GM18867 (cell line): ENCODE data around the gene SIAH3.
A peak's percentile ranks its signal among the peaks of the same experiment; 100 is the strongest.

Experiments
- ATAC-seq: cut with Tn5 transposase; IDR thresholded peaks from one replicate; pipeline ENCODE4 v1.9.1; 2021; ENCODE audit warnings: mild to moderate bottlenecking, moderate library complexity; ENCODE audit not compliant: unreplicated experiment

The SIAH3 gene

DNA sequence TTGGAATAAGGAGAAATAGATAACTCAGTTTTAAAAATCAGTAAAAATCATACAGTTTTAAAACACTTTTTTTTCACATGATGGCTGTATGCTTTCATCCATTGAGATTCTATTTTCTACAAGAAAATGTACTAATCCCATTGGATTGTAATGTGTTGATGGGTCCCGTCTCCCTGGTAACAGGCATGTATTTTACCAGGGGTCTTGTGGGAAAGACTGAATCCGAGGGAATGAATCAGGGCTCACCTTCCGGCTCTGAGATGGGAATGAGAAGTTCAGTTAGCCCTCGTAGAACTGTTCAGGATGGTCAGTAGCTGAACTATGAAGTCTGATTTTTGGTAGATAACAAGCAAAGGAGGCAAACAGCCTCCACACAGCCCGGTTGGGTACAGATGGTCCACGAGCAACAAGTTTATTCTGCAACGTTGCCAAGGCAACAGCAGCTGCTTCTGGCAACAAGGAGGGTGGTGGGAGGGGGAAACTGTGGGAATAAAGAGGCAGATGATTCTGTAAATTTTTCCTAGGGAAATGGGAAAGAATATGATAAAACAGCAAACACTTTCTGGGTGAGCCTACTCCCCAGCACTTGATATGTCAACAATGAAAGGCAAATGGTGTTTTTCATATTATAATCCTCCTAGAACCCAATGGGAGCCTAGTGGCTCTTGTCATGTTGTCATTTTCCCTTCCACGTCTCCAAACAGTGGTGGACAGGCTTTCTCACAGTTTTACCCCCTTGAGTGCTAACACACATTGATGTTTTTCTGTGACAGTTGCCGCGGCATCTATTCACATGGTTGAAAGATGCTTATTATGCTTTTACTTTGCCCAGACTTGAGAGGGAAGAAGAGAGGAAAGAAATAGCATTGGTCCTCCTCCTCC, 12.4 kb upstream of the SIAH3 start:
- ATAC-seq, result no peak

DNA sequence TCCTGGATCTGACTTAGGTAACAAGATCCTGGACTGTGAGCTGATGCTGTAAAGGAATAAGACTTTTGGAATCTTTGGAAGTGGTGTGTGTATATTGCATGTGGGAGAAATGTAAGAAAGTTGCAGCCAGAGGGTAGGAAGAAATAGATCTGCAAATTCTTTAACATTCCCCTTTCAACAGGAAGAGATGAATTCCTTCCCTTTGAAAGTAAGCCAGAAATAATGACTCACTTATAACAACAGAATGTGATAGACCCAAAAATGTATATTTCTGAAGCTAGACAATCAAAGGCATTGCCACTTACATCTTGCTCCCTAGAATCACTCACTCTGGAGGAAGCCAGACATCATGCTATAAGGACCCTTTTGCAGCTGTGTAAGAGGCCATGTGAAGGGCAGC, 9.8 kb upstream of the SIAH3 start:
- ATAC-seq, result no peak

DNA sequence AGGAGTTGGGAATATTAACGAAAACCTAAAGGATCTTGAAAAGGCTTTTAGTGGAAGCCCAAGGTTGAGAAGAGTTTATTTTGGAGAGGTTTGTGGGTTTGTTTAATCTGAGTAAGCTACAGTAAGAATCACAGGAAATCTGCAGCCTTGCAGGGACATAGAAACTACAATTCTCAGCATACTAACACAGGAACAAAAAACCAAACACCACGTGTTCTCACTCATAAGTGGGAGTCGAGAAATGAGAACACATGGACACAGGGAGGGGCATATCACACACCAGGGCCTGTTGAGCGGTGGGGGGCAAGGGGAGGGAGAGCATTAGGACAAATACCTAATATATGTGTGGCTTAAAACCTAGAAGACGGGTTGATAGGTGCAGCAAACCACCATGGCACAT, 8.7 kb upstream of the SIAH3 start:
- no peak for ATAC-seq

DNA sequence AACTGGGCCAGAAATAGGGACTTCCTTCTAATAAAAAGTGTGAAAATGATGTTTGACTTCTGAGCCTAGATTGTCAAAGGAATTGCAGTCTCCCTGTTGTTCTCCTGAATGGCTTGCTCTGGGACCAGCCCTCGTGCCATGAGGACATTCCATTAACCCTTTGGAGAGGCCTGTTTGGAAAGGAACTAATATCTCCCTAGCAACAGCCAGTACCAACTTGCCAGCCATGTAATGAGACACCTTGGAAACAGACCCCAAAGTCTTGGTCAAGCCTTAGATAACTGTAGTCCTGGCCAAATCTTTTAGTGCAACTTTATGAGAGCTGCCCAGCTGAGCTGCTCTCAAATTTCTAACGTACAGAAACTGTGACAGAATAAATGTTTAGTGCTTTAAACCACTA, 8.2 kb upstream of the SIAH3 start:
- no peak for ATAC-seq

DNA sequence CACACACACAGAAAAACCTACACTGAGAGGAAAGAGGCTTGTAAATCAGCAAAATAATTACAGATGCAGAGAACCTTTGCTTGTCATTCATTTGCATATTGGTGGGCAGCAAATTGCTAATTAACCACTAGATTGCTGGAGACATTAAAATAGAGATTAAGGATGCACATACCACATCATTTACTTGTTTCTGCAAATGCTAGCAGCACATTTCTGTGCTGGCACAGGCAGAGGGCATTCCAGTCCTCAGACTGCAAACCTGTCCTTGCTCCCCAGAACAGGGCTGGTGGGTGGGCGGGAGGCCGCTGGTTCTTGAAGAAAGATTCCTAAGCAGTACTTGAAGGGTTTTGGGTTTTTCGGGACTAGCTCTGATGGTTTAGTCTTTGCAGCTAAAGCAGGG, 941 bp upstream of the SIAH3 start:
- no peak for ATAC-seq

DNA sequence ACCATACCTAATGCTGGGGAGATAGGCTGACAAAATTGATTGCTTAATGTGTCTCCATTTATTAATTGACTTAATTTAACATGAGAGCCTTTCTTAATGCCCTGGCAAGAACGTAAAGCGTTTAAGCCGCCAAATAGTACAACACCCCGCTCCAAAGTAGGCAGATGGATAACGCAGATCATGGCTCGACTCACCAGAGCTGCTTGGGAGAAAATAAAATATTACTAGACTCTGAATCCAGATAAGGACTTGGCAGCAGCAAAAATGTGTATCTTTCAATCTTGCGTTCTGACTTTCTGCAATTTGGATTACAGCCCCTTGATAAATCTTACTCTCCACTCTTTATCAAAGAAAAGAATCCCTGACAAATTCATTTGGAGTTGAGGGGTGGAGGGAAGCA, 403 bp upstream of the SIAH3 start:
- ATAC-seq, result no peak

DNA sequence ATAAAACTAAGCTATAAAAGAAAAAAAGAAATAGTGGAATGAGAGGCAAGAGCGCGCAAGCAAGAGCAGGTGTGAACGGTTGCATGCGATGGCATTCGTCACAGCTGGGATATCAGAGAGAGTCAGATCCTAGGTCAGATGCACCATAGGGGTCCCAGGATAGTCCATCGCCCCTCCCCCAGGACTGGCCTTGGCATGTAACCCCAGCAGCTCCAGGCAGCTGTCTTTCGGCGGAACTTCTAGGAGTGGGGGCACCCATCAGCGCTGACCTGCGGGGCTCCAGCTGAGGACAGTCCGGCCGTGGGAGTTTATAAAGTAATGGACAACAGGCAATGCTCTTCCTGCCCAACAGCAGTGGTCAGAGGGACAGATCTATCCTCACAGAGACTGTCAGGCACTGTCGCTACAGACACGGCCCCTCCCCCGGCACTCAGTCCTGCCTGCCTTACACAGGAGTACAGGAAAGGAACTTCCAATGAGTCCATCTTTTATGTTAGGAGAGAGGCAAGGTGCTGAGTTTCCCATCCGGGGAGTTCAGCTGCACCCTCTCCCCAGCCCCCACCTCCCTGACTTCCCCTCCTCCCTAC, 1.4 kb downstream of the SIAH3 start:
- no peak for ATAC-seq

DNA sequence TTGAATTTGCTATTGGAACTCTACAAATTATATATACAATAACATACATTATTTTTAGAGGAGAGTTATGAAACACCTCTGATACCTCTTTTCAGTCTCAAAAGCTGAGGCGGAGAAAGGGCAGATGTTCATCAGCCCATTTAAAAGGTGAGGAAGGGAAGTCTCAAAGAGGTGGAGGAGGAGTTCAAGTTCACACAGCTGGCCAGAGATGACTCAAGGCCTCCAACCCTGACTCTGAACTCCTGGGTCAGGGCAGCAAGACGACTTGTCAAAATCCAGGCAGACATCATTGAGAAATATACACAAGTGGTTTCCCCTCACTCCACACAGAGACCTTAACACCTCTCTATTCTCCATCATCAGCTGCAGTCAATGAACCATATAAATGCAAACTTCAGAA, 2.1 kb downstream of the SIAH3 start:
- no peak for ATAC-seq

DNA sequence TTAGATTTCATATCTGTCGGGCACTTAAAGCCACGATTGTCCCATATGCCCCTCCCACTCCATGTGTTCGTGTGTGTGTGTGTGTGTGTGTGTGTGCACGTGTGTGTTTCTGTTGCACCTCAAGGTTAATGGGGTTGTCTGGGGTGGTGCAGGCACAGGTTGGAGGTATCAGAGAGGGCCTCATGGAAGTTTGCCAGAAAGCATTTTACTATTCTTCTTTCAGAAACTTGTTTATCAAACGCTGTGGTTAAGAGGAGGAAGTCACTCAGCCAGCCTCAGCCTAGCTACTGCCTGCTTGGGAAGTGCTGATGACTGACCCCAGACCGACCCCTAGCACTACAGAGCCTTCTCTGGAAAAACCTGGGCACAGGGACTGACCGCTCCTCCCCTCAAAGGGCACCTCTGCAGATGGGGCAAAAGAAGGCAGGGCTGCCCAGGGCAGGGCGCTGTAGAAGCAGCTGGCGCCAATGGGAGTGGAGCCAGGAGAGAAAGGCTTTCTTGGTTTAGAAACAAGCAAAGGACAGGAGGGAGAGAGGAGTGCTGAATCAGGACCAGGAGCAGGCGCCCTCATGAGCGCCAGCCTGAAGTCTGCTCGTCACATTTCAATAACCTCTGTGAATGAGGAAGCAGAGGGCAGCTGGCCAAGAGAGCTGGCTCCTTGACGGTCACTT, 3.9 kb downstream of the SIAH3 start:
- peak; percentile 59 for ATAC-seq

DNA sequence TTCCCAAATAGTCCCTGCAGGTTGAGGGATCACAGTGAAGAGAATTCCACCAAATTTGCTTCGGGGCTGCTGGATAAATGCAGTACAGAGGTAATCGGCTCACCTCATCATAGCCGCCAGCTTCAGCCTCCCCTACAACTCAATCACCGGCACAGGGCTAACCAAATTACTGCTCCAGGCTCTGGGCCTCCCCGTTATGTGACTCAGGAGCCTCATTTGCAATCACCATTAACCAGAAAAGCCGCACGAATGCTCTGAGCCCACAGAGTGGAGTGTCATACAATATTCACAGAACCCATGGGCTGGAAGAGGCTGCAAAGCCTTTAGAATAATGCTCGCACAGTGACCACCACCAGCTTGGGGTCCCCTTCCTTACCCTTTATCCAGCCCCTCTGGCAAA, 4.9 kb downstream of the SIAH3 start:
- no peak for ATAC-seq

DNA sequence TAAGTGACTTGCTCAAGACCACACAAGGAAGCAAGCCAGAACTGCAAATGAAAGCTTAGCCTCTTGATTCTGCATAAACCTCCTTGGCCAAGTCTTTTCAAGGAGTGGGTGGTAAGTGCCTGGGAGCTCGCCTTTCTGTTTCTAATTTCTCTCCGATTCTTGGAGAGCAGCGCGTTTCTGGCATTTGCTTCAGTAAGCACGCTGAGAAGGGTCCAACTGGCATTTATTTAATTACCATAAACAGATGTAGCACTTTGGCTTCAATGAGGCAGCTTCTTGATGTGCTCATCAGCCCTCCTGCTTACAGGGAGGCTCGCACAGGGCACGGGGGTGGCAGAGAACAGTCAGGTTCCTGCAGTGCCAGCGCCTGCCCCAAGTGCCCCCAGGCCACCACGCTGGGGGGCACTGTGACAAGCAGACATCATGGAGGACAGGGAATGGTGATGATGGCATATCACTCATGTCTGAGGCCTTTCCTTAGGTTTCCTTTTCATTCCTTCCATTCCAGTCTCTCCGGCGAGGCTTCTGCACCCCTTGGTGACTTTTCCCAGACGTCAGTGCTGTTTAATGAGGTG, 13.3 kb downstream of the SIAH3 start:
- no peak for ATAC-seq

DNA sequence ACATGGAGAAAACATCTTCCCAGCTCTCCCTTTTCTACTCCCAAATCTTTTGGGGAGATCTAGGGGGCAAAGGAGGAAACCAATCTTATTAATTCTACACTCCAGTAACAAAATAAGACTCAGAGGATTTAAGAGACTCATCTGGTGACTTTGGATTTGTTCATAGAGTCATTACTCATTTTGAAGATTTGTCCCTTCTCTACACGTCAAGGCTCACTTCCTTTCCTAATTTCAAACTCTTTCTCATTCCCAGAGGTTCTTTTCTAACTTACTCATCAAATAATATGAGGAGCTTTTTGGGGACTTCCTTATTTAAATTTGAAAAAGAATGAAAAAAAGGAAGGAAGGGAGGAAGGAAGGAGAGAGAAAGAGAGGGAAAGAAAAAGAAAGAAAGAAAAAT, 14.4 kb downstream of the SIAH3 start:
- no peak for ATAC-seq

DNA sequence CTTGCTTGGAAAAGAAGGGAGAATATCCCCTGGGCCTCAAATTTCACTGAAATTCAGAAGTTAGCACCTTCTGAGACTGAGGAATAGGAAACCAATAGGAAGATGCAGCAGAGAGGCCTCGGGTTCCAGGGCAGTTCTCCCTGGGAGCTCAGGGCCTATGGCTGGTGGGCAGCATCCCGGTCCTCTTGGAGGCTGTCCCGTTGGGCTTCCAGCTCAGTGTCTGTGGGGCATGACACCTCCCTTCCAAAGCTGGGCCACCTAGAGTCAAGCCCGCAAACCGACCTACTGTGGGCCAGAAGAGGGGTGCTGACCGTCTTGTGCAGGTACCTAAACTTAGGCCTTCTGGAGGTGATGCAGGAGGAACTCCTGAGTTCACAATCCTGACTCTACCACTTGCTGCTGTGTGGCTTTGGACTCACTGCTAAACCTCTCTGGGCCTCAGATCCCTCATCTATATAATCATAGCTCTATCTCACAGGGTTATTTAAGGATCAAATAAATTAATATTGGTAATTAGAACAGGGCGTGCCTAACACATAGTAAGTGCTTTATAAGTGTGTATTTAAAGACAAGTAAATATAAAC, 17.1 kb downstream of the SIAH3 start:
- ATAC-seq, result no peak

DNA sequence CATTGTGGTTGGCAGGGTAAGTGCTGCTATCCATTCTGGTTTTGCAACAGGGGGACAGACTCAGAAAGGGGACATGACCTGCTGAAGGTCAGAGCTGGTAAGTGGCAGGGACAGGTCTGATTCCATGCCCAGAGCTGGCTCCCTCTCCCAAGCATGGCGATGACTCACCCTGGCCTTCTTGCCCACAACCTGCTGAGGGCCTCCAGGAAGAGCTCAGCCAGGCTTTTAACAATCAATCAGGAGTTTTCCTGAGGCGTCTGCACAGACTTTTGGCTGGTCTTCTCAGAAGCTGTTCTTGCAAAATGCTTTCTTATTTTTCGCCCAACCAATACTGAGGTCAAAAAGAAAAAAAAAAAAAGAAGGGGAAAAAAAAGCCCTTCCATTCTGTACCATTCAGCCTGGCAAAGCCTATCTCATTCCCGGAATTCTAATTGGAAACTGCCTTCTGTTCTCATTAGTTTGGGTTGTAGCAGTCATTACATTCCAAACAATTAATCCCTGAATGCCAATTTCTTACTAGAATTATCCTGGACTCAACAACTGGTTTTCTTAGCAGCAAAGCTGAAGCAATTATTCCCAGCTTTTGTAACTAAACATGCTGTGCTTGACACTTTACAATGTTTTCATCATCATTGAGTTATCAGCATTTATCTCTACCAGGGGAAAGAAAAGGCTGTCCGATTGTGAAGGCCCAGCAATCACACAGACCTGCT, 17.7 kb downstream of the SIAH3 start:
- no peak for ATAC-seq

DNA sequence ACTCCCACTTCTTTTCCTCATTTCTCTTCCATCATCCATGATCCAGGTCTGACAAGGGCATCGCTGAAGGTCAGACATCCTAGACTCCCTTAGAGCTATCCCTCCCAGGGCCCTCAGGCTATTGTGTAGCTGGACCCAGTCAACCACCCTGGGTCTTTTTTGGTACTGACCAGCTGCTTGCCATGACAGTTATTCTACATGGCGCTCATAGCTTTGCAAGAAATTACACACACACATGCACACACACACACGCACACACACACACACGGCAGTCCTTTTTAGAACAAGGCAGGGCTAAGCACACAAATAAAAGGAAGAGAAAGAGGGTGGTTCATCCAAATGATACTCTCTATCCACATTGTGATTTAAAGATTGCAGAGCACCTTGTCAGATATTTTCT, 18.3 kb downstream of the SIAH3 start:
- no peak for ATAC-seq

DNA sequence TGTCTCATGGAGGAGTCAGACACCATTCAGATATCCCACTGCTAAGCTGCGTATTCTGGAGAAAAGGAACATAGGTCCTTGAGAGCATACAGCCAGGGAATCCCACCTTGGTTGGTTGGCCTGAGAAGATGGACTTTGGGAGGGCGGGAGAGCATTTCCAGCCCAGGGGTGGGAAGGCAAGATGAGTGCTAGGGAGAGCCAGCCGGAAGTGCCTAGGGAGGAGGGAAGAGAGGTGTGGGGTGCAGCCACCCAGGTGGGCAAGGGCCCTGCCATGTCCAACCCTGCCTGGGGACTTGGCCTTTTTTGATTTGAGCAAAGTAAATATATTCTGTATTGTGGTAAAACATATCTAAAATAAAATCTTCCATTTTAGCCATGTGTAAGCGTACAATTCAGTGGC, 19.7 kb downstream of the SIAH3 start:
- ATAC-seq, result no peak

DNA sequence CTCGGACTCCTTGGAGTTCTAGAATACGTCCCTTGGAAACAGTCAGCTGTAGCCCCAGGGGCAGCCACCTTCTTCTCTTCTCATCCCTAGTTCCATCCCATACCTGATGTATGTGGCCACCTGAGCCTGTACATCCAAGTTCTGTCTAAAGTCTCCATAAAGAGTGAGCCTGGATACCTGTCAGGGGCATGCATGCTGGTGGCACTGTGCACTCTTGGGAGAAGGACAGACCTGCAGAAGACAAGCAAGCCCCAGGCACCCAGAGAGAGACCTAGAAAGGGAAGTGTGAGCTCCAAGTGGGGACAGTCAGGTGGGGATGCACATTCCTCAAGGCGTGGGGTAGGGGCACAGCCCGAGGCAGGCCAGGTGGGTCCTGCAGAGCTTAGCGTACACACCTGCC, 21.4 kb downstream of the SIAH3 start:
- ATAC-seq, result no peak

DNA sequence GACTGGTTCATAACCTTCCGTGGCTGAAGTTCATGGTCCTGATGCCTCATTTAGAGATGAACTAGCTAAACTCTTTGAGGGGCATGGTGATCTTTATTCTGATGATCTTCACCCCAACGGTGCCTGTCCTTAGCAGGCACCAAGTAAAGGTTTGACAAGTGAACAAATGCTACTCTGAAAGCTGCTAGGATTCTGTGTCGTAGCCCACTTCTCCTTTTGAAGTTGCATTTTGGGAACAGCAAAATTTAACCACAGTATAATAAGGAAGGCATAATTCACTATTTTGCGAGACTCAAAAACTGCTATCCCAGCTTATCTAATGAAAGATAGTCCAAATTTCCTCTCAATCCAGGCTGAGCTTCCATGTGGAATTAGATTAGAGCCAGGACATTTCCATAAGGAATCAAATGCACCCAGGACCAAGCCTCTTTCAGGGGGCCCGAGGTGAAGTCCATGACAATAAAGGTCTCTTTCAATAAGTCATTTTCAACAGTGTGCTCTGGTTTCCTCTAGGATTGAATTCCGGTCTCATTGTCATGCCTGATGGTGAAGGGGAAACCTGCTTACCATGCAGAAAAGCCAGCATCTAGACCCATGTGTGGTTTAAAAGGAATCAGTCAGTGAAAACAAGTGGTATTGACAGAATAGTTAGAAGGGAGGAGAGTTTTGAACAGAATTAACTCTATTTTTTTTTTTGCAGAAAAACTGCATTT, 23.1 kb downstream of the SIAH3 start:
- no peak for ATAC-seq

DNA sequence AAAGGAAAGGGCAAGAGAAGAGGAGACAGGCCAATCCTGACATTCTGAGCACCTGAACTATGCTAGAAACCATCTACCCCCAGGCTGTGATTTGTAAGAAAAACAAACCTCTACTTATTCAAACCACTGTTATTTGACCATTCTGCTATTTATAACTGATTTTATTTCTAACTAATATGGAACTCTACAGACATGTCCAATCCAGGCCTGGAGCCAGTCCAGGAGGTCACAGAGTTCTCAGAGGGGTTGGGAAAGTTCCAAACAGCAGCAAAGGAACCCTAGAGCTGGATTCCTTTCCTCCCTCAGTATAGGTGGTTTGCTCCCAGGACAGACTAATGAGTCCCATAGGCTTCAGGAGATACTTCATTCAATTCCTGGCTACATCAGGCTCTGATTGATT, 24.2 kb downstream of the SIAH3 start:
- ATAC-seq, result no peak

DNA sequence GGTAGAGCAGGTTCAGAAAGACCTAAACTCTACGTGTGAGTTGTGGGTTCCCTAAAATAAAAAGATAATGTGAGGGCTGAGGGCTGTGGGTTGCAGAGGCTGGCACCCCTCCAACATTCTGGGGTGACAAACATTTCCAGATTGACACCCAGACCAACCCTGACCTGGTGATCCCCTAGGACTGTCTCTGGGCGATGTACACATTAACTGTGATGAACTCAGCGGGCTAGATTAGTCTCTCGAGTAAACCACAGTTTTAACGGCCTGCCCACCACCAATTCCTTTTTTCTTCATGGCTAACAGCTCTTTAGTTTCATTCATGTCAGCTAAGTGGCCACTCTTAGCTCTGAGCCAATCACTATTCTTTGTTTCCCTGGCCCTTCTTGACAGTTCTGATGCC, 24.8 kb downstream of the SIAH3 start:
- ATAC-seq, result peak; percentile 86

DNA sequence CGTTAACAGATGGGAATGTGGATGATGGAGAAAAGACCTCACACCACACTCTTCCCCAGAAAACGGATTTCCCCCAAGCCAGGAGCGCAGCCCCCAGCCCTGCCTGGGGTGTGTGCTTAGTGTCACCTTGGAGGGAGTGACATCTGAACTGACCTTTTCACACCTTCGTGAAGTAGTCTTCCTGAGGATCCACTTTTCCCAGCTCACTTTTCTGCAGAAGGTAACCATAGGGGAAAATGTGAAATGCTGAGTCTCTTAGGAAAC, 26.2 kb downstream of the SIAH3 start:
- no peak for ATAC-seq
